WTC11 (cell line): ENCODE measurements around the gene GRM8. TPM values are rescaled to one million over a fixed set of nuclear protein-coding genes. Genes with fewer than 3 reads are reported as not detected.

Experiments used
- ATAC-seq: fragments of 200-7000 bp; cut with Tn5 transposase; 2 replicates; pipeline ENCODE4 v1.10.0; 2021; ENCODE audit warnings: mild to moderate bottlenecking, moderate library complexity
- CTCF ChIA-PET: fragments of 300-600 bp; sonication (Branson Sonifier 250); formaldehyde crosslinking; loops from one replicate; lab custom pipeline; 2021; ENCODE audit warnings: antibody characterized with exemption; lab: Charles Lee
- POLR2A ChIA-PET: fragments of 350-600 bp; sonication (Branson Sonifier 250); formaldehyde crosslinking; loops from one replicate; lab custom pipeline; 2021; ENCODE audit warnings: antibody characterized with exemption; lab: Charles Lee
- DNase-seq: peaks from one replicate; pipeline ENCODE4 v3.0.0; 2021; ENCODE audit warnings: low spot score
- H3K27ac Mint-ChIP-seq: 2 replicates; pipeline ENCODE4 v1.8.0; 2021; ENCODE audit warnings: mixed read lengths
- H3K27me3 Mint-ChIP-seq: 2 replicates; pipeline ENCODE4 v1.8.0; 2021; ENCODE audit warnings: low read depth, mild to moderate bottlenecking, moderate library complexity, mixed read lengths
- H3K36me3 Mint-ChIP-seq: 2 replicates; pipeline ENCODE4 v1.8.0; 2021; ENCODE audit warnings: mixed read lengths
- H3K4me1 Mint-ChIP-seq: 2 replicates; pipeline ENCODE4 v1.8.0; 2022; ENCODE audit warnings: mixed read lengths
- H3K4me3 Mint-ChIP-seq: 2 replicates; pipeline ENCODE4 v1.8.0; 2021; ENCODE audit warnings: mild to moderate bottlenecking, moderate library complexity, mixed read lengths
- H3K9me3 Mint-ChIP-seq: 2 replicates; pipeline ENCODE4 v1.8.0; 2021; ENCODE audit warnings: mixed read lengths
- CREM ChIP-seq: sonication (generic); formaldehyde crosslinking; IDR thresholded peaks from 2 replicates; pipeline ENCODE4 v1.8.1; 2022; ENCODE audit warnings: mild to moderate bottlenecking, missing genetic modification reagents, moderate library complexity
- ELF4 ChIP-seq: sonication (generic); formaldehyde crosslinking; IDR thresholded peaks from 2 replicates; pipeline ENCODE4 v1.8.1; 2022; ENCODE audit warnings: low read depth, mild to moderate bottlenecking, moderate library complexity, missing genetic modification reagents
- EMX1 ChIP-seq: fragments of 250-450 bp; sonication (Bioruptor Pico); IDR thresholded peaks from 2 replicates; pipeline ENCODE4 v1.8.0; 2021; ENCODE audit warnings: mild to moderate bottlenecking
- ETV6 ChIP-seq: sonication (generic); formaldehyde crosslinking; IDR thresholded peaks from 2 replicates; pipeline ENCODE4 v1.8.1; 2022; ENCODE audit warnings: mild to moderate bottlenecking, missing genetic modification reagents
- JUN ChIP-seq: sonication (generic); formaldehyde crosslinking; IDR thresholded peaks from 2 replicates; pipeline ENCODE4 v1.8.0; 2023; ENCODE audit warnings: mild to moderate bottlenecking, missing genetic modification reagents
- KAT7 ChIP-seq: sonication (generic); formaldehyde crosslinking; IDR thresholded peaks from 2 replicates; pipeline ENCODE4 v1.8.1; 2023; ENCODE audit warnings: missing genetic modification reagents, mild to moderate bottlenecking, borderline replicate concordance
- NFATC4 ChIP-seq: fragments of 250-450 bp; sonication (Bioruptor Pico); IDR thresholded peaks from 2 replicates; pipeline ENCODE4 v1.9.0; 2021; ENCODE audit warnings: mild to moderate bottlenecking
- NR1H2 ChIP-seq: sonication (generic); formaldehyde crosslinking; IDR thresholded peaks from 2 replicates; pipeline ENCODE4 v1.9.0; 2021; ENCODE audit warnings: mild to moderate bottlenecking, moderate library complexity, missing genetic modification reagents
- OVOL2 ChIP-seq: fragments of 250-450 bp; sonication (Bioruptor Pico); IDR thresholded peaks from 2 replicates; pipeline ENCODE4 v1.9.0; 2021; ENCODE audit warnings: mild to moderate bottlenecking, borderline replicate concordance
- RORB ChIP-seq: fragments of 250-450 bp; sonication (Bioruptor Pico); IDR thresholded peaks from 2 replicates; pipeline ENCODE4 v1.9.0; 2021; ENCODE audit warnings: mild to moderate bottlenecking
- TCF7 ChIP-seq: sonication (generic); formaldehyde crosslinking; IDR thresholded peaks from 2 replicates; pipeline ENCODE4 v1.8.0; 2022; ENCODE audit warnings: mild to moderate bottlenecking, low read depth, missing genetic modification reagents, moderate library complexity
- TEAD1 ChIP-seq: sonication (generic); formaldehyde crosslinking; IDR thresholded peaks from 2 replicates; pipeline ENCODE4 v1.8.0; 2022; ENCODE audit warnings: mild to moderate bottlenecking, missing genetic modification reagents
- TEAD4 ChIP-seq: sonication (generic); formaldehyde crosslinking; IDR thresholded peaks from 2 replicates; pipeline ENCODE4 v1.8.0; 2022; ENCODE audit warnings: mild to moderate bottlenecking, missing genetic modification reagents
- ZNF121 ChIP-seq: sonication (generic); formaldehyde crosslinking; IDR thresholded peaks from 2 replicates; pipeline ENCODE4 v1.8.0; 2023; ENCODE audit warnings: missing genetic modification reagents
- ZNF219 ChIP-seq: sonication (generic); formaldehyde crosslinking; IDR thresholded peaks from 2 replicates; pipeline ENCODE4 v1.8.0; 2023; ENCODE audit warnings: missing genetic modification reagents, mild to moderate bottlenecking, borderline replicate concordance
- ZNF396 ChIP-seq: fragments of 250-450 bp; sonication (Bioruptor Pico); IDR thresholded peaks from 2 replicates; pipeline ENCODE4 v1.8.0; 2021; ENCODE audit warnings: mild to moderate bottlenecking, moderate library complexity, borderline replicate concordance
- total RNA-seq: library from RNA; stranded (reverse); gene quantifications from 3 replicates; pipeline ENCODE4 v1.2.3, GENCODE V29; 2021
- TF ChIP-seq, protein P1 (sequence below): sonication (generic); formaldehyde crosslinking; IDR thresholded peaks from 2 replicates; pipeline ENCODE4 v1.8.1; 2023; ENCODE audit warnings: mild to moderate bottlenecking, missing genetic modification reagents
- TF ChIP-seq, protein P2 (sequence below): sonication (generic); formaldehyde crosslinking; IDR thresholded peaks from 2 replicates; pipeline ENCODE4 v1.8.1; 2023; ENCODE audit warnings: mild to moderate bottlenecking, missing genetic modification reagents, moderate library complexity
- TF ChIP-seq, protein P3 (sequence below): sonication (generic); formaldehyde crosslinking; IDR thresholded peaks from 2 replicates; pipeline ENCODE4 v1.8.0; 2023; ENCODE audit warnings: missing genetic modification reagents, mild to moderate bottlenecking, borderline replicate concordance
- TF ChIP-seq, protein P4 (sequence below): fragments of 250-450 bp; sonication (Bioruptor Pico); IDR thresholded peaks from 2 replicates; pipeline ENCODE4 v2.1.2; 2022; ENCODE audit warnings: mild to moderate bottlenecking, moderate library complexity
- TF ChIP-seq, protein P5 (sequence below): fragments of 250-450 bp; sonication (Bioruptor Pico); conservative IDR thresholded peaks from 2 replicates; pipeline ENCODE4 v1.9.0; 2021; ENCODE audit warnings: mild to moderate bottlenecking

Gene GRM8
- total RNA-seq, 1 experiment from 2014 or later, result 2.3 TPM

DNA sequence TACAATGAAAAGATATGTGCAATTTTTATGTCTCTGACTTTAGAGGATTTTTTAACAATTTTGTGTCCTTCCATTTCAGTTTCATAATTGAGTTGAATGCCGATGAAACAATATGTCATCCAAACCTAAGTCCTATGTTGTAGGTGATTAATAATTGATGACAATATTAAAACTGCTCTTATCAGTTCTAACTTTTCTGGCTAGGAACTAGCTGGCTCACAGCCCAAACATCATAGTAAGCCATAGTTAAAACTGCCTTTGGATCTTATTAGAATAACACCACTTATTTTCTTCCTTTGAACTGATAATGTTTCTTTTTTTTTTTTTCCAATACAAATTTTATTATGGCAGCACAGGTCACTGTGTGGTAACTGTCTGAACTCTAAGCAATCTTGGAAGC is 230.9 kb downstream of the GRM8 start:
- CTCF ChIA-PET, result no interaction called here
- H3K4me1 Mint-ChIP-seq, result peaks cover 4% of the 10 kb centered on the region; the same call in 1 of the 2 replicates
- no peak overlapping the region for H3K27ac Mint-ChIP-seq
- no peak for ATAC-seq
- TF ChIP-seq NR1H2 (no peak), ETV6 (CRISPR knock-in tag) (no peak), ZNF121 (CRISPR knock-in tag) (no peak), TEAD1 (CRISPR knock-in tag) (no peak), CREM (CRISPR knock-in tag) (no peak), TCF7 (CRISPR knock-in tag) (no peak), NFATC4 (no peak), JUN (no peak), EMX1 (no peak), ZNF219 (CRISPR knock-in tag) (no peak), KAT7 (no peak)
- TF ChIP-seq, protein P1, sequence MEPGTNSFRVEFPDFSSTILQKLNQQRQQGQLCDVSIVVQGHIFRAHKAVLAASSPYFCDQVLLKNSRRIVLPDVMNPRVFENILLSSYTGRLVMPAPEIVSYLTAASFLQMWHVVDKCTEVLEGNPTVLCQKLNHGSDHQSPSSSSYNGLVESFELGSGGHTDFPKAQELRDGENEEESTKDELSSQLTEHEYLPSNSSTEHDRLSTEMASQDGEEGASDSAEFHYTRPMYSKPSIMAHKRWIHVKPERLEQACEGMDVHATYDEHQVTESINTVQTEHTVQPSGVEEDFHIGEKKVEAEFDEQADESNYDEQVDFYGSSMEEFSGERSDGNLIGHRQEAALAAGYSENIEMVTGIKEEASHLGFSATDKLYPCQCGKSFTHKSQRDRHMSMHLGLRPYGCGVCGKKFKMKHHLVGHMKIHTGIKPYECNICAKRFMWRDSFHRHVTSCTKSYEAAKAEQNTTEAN, result no peak
- TF ChIP-seq, protein P2, sequence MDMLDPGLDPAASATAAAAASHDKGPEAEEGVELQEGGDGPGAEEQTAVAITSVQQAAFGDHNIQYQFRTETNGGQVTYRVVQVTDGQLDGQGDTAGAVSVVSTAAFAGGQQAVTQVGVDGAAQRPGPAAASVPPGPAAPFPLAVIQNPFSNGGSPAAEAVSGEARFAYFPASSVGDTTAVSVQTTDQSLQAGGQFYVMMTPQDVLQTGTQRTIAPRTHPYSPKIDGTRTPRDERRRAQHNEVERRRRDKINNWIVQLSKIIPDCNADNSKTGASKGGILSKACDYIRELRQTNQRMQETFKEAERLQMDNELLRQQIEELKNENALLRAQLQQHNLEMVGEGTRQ (CRISPR knock-in tag), result no peak
- TF ChIP-seq, protein P3, sequence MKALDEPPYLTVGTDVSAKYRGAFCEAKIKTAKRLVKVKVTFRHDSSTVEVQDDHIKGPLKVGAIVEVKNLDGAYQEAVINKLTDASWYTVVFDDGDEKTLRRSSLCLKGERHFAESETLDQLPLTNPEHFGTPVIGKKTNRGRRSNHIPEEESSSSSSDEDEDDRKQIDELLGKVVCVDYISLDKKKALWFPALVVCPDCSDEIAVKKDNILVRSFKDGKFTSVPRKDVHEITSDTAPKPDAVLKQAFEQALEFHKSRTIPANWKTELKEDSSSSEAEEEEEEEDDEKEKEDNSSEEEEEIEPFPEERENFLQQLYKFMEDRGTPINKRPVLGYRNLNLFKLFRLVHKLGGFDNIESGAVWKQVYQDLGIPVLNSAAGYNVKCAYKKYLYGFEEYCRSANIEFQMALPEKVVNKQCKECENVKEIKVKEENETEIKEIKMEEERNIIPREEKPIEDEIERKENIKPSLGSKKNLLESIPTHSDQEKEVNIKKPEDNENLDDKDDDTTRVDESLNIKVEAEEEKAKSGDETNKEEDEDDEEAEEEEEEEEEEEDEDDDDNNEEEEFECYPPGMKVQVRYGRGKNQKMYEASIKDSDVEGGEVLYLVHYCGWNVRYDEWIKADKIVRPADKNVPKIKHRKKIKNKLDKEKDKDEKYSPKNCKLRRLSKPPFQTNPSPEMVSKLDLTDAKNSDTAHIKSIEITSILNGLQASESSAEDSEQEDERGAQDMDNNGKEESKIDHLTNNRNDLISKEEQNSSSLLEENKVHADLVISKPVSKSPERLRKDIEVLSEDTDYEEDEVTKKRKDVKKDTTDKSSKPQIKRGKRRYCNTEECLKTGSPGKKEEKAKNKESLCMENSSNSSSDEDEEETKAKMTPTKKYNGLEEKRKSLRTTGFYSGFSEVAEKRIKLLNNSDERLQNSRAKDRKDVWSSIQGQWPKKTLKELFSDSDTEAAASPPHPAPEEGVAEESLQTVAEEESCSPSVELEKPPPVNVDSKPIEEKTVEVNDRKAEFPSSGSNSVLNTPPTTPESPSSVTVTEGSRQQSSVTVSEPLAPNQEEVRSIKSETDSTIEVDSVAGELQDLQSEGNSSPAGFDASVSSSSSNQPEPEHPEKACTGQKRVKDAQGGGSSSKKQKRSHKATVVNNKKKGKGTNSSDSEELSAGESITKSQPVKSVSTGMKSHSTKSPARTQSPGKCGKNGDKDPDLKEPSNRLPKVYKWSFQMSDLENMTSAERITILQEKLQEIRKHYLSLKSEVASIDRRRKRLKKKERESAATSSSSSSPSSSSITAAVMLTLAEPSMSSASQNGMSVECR (CRISPR knock-in tag), result no peak
- TF ChIP-seq, protein P4, sequence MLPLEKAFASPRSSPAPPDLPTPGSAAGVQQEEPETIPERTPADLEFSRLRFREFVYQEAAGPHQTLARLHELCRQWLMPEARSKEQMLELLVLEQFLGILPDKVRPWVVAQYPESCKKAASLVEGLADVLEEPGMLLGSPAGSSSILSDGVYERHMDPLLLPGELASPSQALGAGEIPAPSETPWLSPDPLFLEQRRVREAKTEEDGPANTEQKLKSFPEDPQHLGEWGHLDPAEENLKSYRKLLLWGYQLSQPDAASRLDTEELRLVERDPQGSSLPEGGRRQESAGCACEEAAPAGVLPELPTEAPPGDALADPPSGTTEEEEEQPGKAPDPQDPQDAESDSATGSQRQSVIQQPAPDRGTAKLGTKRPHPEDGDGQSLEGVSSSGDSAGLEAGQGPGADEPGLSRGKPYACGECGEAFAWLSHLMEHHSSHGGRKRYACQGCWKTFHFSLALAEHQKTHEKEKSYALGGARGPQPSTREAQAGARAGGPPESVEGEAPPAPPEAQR (CRISPR knock-in tag), result no peak
- TF ChIP-seq, all 79 proteins: peak for 0
- no peaks in the 10 kb centered on the region for H3K27me3 Mint-ChIP-seq
- no peaks in the 10 kb centered on the region for H3K36me3 Mint-ChIP-seq
- no peak for DNase-seq
- POLR2A ChIA-PET, result no interaction called here
- H3K9me3 Mint-ChIP-seq, result peaks cover 5% of the 10 kb centered on the region; the same call in 1 of the 2 replicates
- H3K4me3 Mint-ChIP-seq, result no peak overlapping the region

DNA sequence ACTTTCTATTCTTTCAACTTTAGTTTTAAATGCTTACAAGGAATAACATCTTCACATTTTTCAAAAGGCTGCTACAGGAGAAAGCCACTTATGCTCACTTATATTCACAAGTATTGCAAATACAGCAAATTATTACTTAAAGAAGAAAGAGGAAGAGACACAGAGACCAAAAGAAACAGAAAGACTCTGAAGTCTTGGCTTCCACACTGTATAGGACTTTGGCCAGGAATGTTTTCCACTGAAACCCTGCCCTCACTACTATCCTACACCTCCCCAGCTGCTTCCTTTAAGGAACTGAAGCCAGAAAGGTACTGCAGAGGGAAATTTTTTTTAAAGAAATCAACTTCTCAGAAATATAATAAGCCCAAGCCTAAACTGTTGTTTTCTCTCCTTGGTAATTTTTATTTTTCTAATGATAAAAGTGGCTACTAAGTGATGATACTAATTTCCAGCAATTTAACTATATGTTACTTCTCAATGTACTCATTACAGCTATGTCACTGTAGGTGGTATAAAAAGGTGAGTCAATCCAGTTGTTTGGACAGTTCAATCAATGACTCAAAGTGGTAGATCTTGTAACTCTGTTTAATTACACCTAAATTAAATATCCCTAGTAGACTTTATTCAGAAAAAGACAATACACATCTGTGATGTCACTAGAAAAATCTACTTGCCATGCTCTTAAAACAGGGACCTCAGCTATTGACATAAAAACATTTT is 231.6 kb downstream of the GRM8 start:
- TF ChIP-seq OVOL2 (CRISPR knock-in tag), result no peak
- TF ChIP-seq, protein P4 (CRISPR knock-in tag), result no peak
- TF ChIP-seq, protein P5, sequence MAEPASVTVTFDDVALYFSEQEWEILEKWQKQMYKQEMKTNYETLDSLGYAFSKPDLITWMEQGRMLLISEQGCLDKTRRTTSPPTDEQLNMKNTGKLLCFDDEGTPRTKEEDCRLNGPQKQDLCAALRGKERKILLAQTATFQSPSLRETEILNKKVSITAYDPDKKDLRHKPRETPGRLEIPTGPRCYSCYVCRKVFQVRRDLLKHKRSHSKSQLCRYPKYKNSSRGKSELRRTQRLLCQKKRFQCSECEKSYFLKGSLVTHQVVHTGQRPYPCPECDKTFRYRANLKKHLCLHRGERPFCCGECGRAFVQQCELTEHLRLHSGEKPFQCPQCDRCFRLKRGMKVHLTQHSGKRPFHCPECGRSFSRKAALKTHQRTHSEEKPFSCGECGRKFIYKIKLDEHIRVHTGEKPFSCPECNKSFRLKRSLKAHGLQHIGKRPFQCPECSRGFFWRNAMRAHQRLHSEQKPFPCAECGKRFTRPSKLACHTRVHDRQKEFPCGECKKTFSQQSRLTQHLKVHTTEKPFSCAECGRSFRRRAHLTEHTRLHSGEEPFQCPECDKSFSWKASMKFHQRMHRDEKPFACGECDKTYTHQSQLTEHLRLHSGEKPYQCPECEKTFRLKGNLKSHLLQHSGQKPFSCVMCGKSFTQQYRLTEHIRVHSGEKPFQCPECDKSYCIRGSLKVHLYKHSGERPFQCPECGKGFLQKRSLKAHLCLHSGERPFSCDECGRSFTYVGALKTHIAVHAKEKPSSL (CRISPR knock-in tag), result no peak
- TF ChIP-seq ELF4 (CRISPR knock-in tag), result no peak
- no peak for TF ChIP-seq TEAD4
- no peak for TF ChIP-seq ZNF396 (CRISPR knock-in tag)
- TF ChIP-seq RORB (CRISPR knock-in tag), result no peak
- TF ChIP-seq ZNF121 (CRISPR knock-in tag), result no peak
- TF ChIP-seq, all 79 proteins: peak for 0
- ChIA-PET CTCF (no interaction called here), POLR2A (no interaction called here)
- no peak overlapping the region for H3K27ac Mint-ChIP-seq
- ATAC-seq (no peak), DNase-seq (no peak)
- no peak overlapping the region for H3K4me3 Mint-ChIP-seq
- H3K4me1 Mint-ChIP-seq, result peaks cover 4% of the 10 kb centered on the region; the same call in 1 of the 2 replicates
- H3K36me3 Mint-ChIP-seq, result no peaks in the 10 kb centered on the region
- H3K9me3 Mint-ChIP-seq, result no peaks in the 10 kb centered on the region
- no peaks in the 10 kb centered on the region for H3K27me3 Mint-ChIP-seq
